ENCODE measurements around the gene TIAM2. TPM values are rescaled to one million over a fixed set of nuclear protein-coding genes. Genes with fewer than 3 reads are reported as not detected.

Gene TIAM2
- total RNA-seq, 2 experiments from 2014 or later: 4.4 to 5.3 TPM

GRCh38 chr6:155023717-155024116 is 28.6 kb downstream of the TIAM2 start:
- ATAC-seq (ENCODE audit: poor library complexity): no peak
- no peaks in the 10 kb centered on the region for H3K36me3 Mint-ChIP-seq (ENCODE audit: low read depth)
- DNase-seq: no peak
- H3K4me3 ChIP-seq (ENCODE audit: low read length): no peak overlapping the region
- no peaks in the 10 kb centered on the region for H3K4me1 Mint-ChIP-seq (ENCODE audit: low read depth)
- no peaks in the 10 kb centered on the region for H3K9me3 ChIP-seq (ENCODE audit: control insufficient read depth in 1 of 2, insufficient read depth in 1 of 2, low read length in 2 of 2)
- CTCF ChIA-PET: no interaction called here
- no peak overlapping the region for H3K4me3 Mint-ChIP-seq
- no peak overlapping the region for H3K27ac ChIP-seq (ENCODE audit: low read depth in 1 of 2, low read length in 2 of 2)
- H3K9me3 Mint-ChIP-seq: no peaks in the 10 kb centered on the region
- H3K4me1 ChIP-seq (ENCODE audit: insufficient read depth, low read length): no peaks in the 10 kb centered on the region
- H3K27me3 Mint-ChIP-seq: no peaks in the 10 kb centered on the region
- no peaks in the 10 kb centered on the region for H3K27me3 ChIP-seq (ENCODE audit: control insufficient read depth in 1 of 2, insufficient read depth in 2 of 2, low read length in 2 of 2)
- no peak for TF ChIP-seq CTCF (IDR thresholded peaks at IDR 0.05)
- POLR2A ChIA-PET: no interaction called here
- H3K27ac Mint-ChIP-seq: no peak overlapping the region
- intact Hi-C loops (cut with DNase I, micrococcal nuclease): no loop called here
- no peaks in the 10 kb centered on the region for H3K36me3 ChIP-seq (ENCODE audit: insufficient read depth, low read length)

GRCh38 chr6:155024391-155025027 is 29.4 kb downstream of the TIAM2 start:
- Mint-ChIP-seq H3K27ac (no peak overlapping the region), H3K4me3 (no peak overlapping the region), H3K27me3 (no peaks in the 10 kb centered on the region), H3K4me1 (ENCODE audit: low read depth) (no peaks in the 10 kb centered on the region), H3K36me3 (ENCODE audit: low read depth) (no peaks in the 10 kb centered on the region), H3K9me3 (no peaks in the 10 kb centered on the region)
- Histone ChIP-seq H3K27me3 (ENCODE audit: control insufficient read depth in 1 of 2, insufficient read depth in 2 of 2, low read length in 2 of 2) (no peaks in the 10 kb centered on the region), H3K9me3 (ENCODE audit: control insufficient read depth in 1 of 2, insufficient read depth in 1 of 2, low read length in 2 of 2) (no peaks in the 10 kb centered on the region), H3K27ac (ENCODE audit: low read depth in 1 of 2, low read length in 2 of 2) (no peak overlapping the region), H3K4me3 (ENCODE audit: low read length) (no peak overlapping the region), H3K4me1 (ENCODE audit: insufficient read depth, low read length) (no peaks in the 10 kb centered on the region), H3K36me3 (ENCODE audit: insufficient read depth, low read length) (no peaks in the 10 kb centered on the region)
- intact Hi-C loops (cut with DNase I, micrococcal nuclease): no loop called here
- ChIA-PET POLR2A (no interaction called here), CTCF (interaction anchor here (0.7 kb wide), 1 partner anchor 16 kb away, joined by 3 read pairs; no protein-coding TSS in a partner anchor)
- no peak for TF ChIP-seq CTCF (IDR thresholded peaks at IDR 0.05)
- ATAC-seq (ENCODE audit: poor library complexity) (no peak), DNase-seq (no peak)

GRCh38 chr6:155026022-155026705 is 31.0 kb downstream of the TIAM2 start:
- no peaks in the 10 kb centered on the region for H3K27me3 ChIP-seq (ENCODE audit: control insufficient read depth in 1 of 2, insufficient read depth in 2 of 2, low read length in 2 of 2)
- no peaks in the 10 kb centered on the region for H3K36me3 ChIP-seq (ENCODE audit: insufficient read depth, low read length)
- ATAC-seq (ENCODE audit: poor library complexity): no peak
- Mint-ChIP-seq H3K4me3 (no peak overlapping the region), H3K4me1 (ENCODE audit: low read depth) (no peaks in the 10 kb centered on the region), H3K27me3 (no peaks in the 10 kb centered on the region), H3K36me3 (ENCODE audit: low read depth) (no peaks in the 10 kb centered on the region), H3K27ac (no peak overlapping the region), H3K9me3 (no peaks in the 10 kb centered on the region)
- intact Hi-C loops (cut with DNase I, micrococcal nuclease): no loop called here
- H3K4me3 ChIP-seq (ENCODE audit: low read length): no peak overlapping the region
- ChIA-PET CTCF (no interaction called here), POLR2A (no interaction called here)
- TF ChIP-seq CTCF (IDR thresholded peaks at IDR 0.05): no peak
- H3K4me1 ChIP-seq (ENCODE audit: insufficient read depth, low read length): no peaks in the 10 kb centered on the region
- no peak overlapping the region for H3K27ac ChIP-seq (ENCODE audit: low read depth in 1 of 2, low read length in 2 of 2)
- no peaks in the 10 kb centered on the region for H3K9me3 ChIP-seq (ENCODE audit: control insufficient read depth in 1 of 2, insufficient read depth in 1 of 2, low read length in 2 of 2)
- DNase-seq: no peak

Data from CD4-positive, alpha-beta T cell (primary cell).